Mesendoderm (in vitro differentiated cells): ENCODE results near the gene MYL3.

Source experiments
- DNase-seq: peaks from one replicate; pipeline ENCODE4 v3.0.0; 2013
- H2AK5ac ChIP-seq: 2 replicates; pipeline ENCODE4 v1.6.1; 2013; ENCODE audit warnings: low read length, inconsistent platforms
- H2BK120ac ChIP-seq: 2 replicates; pipeline ENCODE4 v1.6.1; 2013; ENCODE audit warnings: low read depth, mild to moderate bottlenecking, low read length, moderate library complexity, mixed read lengths
- H2BK15ac ChIP-seq: replicated peaks from 2 replicates; pipeline ENCODE4 v1.6.1; 2013; ENCODE audit warnings: low read depth, mild to moderate bottlenecking, moderate library complexity
- H2BK5ac ChIP-seq: 2 replicates; pipeline ENCODE4 v1.6.1; 2013; ENCODE audit warnings: low read length, inconsistent platforms
- H3K18ac ChIP-seq: 2 replicates; pipeline ENCODE4 v1.6.1; 2013; ENCODE audit warnings: mild to moderate bottlenecking, low read length, mixed read lengths
- H3K23ac ChIP-seq: one replicate; pipeline ENCODE4 v1.6.1; 2013; ENCODE audit warnings: low read length
- H3K27ac ChIP-seq: 2 replicates; pipeline ENCODE4 v1.5.1; 2013; ENCODE audit warnings: low read depth, mild to moderate bottlenecking, inconsistent platforms, low read length, moderate library complexity
- H3K27me3 ChIP-seq: 2 replicates; pipeline ENCODE4 v1.6.1; 2013; ENCODE audit warnings: low read length, control low read depth, mild to moderate bottlenecking, inconsistent platforms; ENCODE audit not compliant: insufficient read depth, poor library complexity
- H3K36me3 ChIP-seq: 2 replicates; pipeline ENCODE4 v1.6.1; 2013; ENCODE audit warnings: low read length, inconsistent platforms; ENCODE audit not compliant: control insufficient read depth, insufficient read depth
- H3K4ac ChIP-seq: one replicate; pipeline ENCODE4 v1.6.1; 2013; ENCODE audit warnings: low read depth, mild to moderate bottlenecking, low read length, moderate library complexity
- H3K4me1 ChIP-seq: 2 replicates; pipeline ENCODE4 v1.6.1; 2013; ENCODE audit warnings: low read depth, low read length, inconsistent platforms; ENCODE audit not compliant: control insufficient read depth
- H3K4me2 ChIP-seq: 2 replicates; pipeline ENCODE4 v1.6.1; 2013; ENCODE audit warnings: low read length
- H3K4me3 ChIP-seq: 2 replicates; pipeline ENCODE4 v1.5.1; 2013; ENCODE audit warnings: mild to moderate bottlenecking, low read length
- H3K56ac ChIP-seq: one replicate; pipeline ENCODE4 v1.6.1; 2013; ENCODE audit warnings: low read length
- H3K79me1 ChIP-seq: 2 replicates; pipeline ENCODE4 v1.6.1; 2013; ENCODE audit warnings: low read length, inconsistent platforms
- H3K79me2 ChIP-seq: 2 replicates; pipeline ENCODE4 v1.6.1; 2013; ENCODE audit warnings: mild to moderate bottlenecking, low read length; ENCODE audit not compliant: control insufficient read depth, insufficient read depth
- H3K9ac ChIP-seq: 2 replicates; pipeline ENCODE4 v1.6.1; 2013; ENCODE audit warnings: low read length, inconsistent platforms
- H4K5ac ChIP-seq: one replicate; pipeline ENCODE4 v1.6.1; 2013; ENCODE audit warnings: low read length
- H4K8ac ChIP-seq: one replicate; pipeline ENCODE4 v1.6.1; 2013; ENCODE audit warnings: low read depth, mild to moderate bottlenecking, control low read depth, low read length, moderate library complexity
- WGBS: extraction: QIAGEN DNeasy Blood & Tissue Kit; methylation state at CpG from one replicate; pipeline ENCODE4 v1.1.7; 2013; ENCODE audit warnings: low lambda C conversion rate, missing lambda C conversion rate; ENCODE audit not compliant: insufficient coverage; ENCODE audit errors: extremely low coverage; 5-methylcytosine and 5-hydroxymethylcytosine counted together

Gene MYL3

GRCh38 chr3:46898321-46899150 lies 35.3 kb upstream of the MYL3 start:
- no peaks in the 10 kb centered on the region for H3K79me1 ChIP-seq

GRCh38 chr3:46897829-46898320 lies 34.6 kb upstream of the MYL3 start:
- DNase-seq: no peak
- Histone ChIP-seq H2BK5ac (no peak overlapping the region), H4K5ac (no peak overlapping the region), H3K27ac (no peak overlapping the region), H3K4me2 (no peak overlapping the region), H4K8ac (no peak overlapping the region), H3K23ac (no peak overlapping the region), H2AK5ac (no peak overlapping the region), H3K4ac (no peak overlapping the region), H2BK120ac (no peak overlapping the region), H3K56ac (no peak overlapping the region), H2BK15ac (no peak overlapping the region), H3K9ac (no peak overlapping the region), H3K36me3 (no peaks in the 10 kb centered on the region), H3K79me1 (no peaks in the 10 kb centered on the region), H3K27me3 (no peaks in the 10 kb centered on the region), H3K18ac (no peak overlapping the region), H3K79me2 (no peaks in the 10 kb centered on the region), H3K4me3 (no peak overlapping the region), H3K4me1 (no peaks in the 10 kb centered on the region)
- no CpG with 5 or more reads among the region's 15 CpGs for WGBS

More at GRCh38 chr3:46898321-46899150, 35.3 kb upstream of the MYL3 start:
- Histone ChIP-seq H2BK120ac (no peak overlapping the region), H3K79me2 (no peaks in the 10 kb centered on the region), H3K4me2 (no peak overlapping the region), H3K4ac (no peak overlapping the region), H3K18ac (no peak overlapping the region), H4K8ac (no peak overlapping the region), H3K4me3 (no peak overlapping the region), H3K23ac (no peak overlapping the region), H3K56ac (no peak overlapping the region), H3K36me3 (no peaks in the 10 kb centered on the region), H2BK5ac (no peak overlapping the region), H2BK15ac (no peak overlapping the region), H3K4me1 (no peaks in the 10 kb centered on the region), H3K9ac (no peak overlapping the region), H2AK5ac (no peak overlapping the region), H3K27me3 (no peaks in the 10 kb centered on the region), H4K5ac (no peak overlapping the region), H3K27ac (no peak overlapping the region)
- no CpG with 5 or more reads among the region's 71 CpGs for WGBS
- DNase-seq: no peak

GRCh38 chr3:46897031-46897430 lies 33.8 kb upstream of the MYL3 start:
- H3K79me1 ChIP-seq: no peaks in the 10 kb centered on the region
- H2BK5ac ChIP-seq: no peak overlapping the region
- H3K27me3 ChIP-seq: no peaks in the 10 kb centered on the region
- H3K4me1 ChIP-seq: peaks cover under 1% of the 10 kb centered on the region
- no peak overlapping the region for H3K9ac ChIP-seq
- no peak overlapping the region for H4K5ac ChIP-seq
- H3K56ac ChIP-seq: no peak overlapping the region
- no peak for DNase-seq
- no peaks in the 10 kb centered on the region for H3K36me3 ChIP-seq
- H2AK5ac ChIP-seq: no peak overlapping the region
- H3K4ac ChIP-seq: no peak overlapping the region
- no peak overlapping the region for H3K23ac ChIP-seq
- WGBS: no CpG with 5 or more reads among the region's 2 CpGs
- H3K4me2 ChIP-seq: no peak overlapping the region
- no peak overlapping the region for H3K27ac ChIP-seq
- H2BK120ac ChIP-seq: no peak overlapping the region
- no peak overlapping the region for H4K8ac ChIP-seq
- no peak overlapping the region for H3K18ac ChIP-seq
- H3K4me3 ChIP-seq: no peak overlapping the region
- H2BK15ac ChIP-seq: no peak overlapping the region
- no peaks in the 10 kb centered on the region for H3K79me2 ChIP-seq

GRCh38 chr3:46896386-46896785 lies 33.1 kb upstream of the MYL3 start:
- Histone ChIP-seq H3K18ac (no peak overlapping the region), H3K4me1 (peaks cover 4% of the 10 kb centered on the region), H3K79me2 (no peaks in the 10 kb centered on the region), H4K8ac (no peak overlapping the region), H3K4me3 (no peak overlapping the region), H3K79me1 (peaks cover under 1% of the 10 kb centered on the region), H3K27ac (no peak overlapping the region), H2BK15ac (no peak overlapping the region), H3K4ac (no peak overlapping the region), H3K27me3 (no peaks in the 10 kb centered on the region), H3K56ac (no peak overlapping the region), H3K9ac (no peak overlapping the region), H3K36me3 (no peaks in the 10 kb centered on the region), H3K23ac (no peak overlapping the region), H3K4me2 (no peak overlapping the region), H4K5ac (no peak overlapping the region), H2AK5ac (no peak overlapping the region), H2BK120ac (no peak overlapping the region), H2BK5ac (no peak overlapping the region)
- no CpG with 5 or more reads among the region's 5 CpGs for WGBS
- no peak for DNase-seq

GRCh38 chr3:46895761-46896160 lies 32.5 kb upstream of the MYL3 start:
- no peak overlapping the region for H3K27ac ChIP-seq
- peaks cover 3% of the 10 kb centered on the region for H3K79me1 ChIP-seq
- no CpG with 5 or more reads among the region's 4 CpGs for WGBS
- H3K4me1 ChIP-seq: peaks cover 4% of the 10 kb centered on the region
- no peak overlapping the region for H3K56ac ChIP-seq
- no peak overlapping the region for H3K4me2 ChIP-seq
- H3K27me3 ChIP-seq: no peaks in the 10 kb centered on the region
- H3K4ac ChIP-seq: no peak overlapping the region
- no peak overlapping the region for H3K9ac ChIP-seq
- no peak overlapping the region for H4K8ac ChIP-seq
- H3K18ac ChIP-seq: no peak overlapping the region
- no peaks in the 10 kb centered on the region for H3K36me3 ChIP-seq
- H2BK15ac ChIP-seq: no peak overlapping the region
- no peak overlapping the region for H4K5ac ChIP-seq
- no peak overlapping the region for H2BK120ac ChIP-seq
- H3K23ac ChIP-seq: no peak overlapping the region
- no peaks in the 10 kb centered on the region for H3K79me2 ChIP-seq
- H2BK5ac ChIP-seq: no peak overlapping the region
- H3K4me3 ChIP-seq: no peak overlapping the region
- H2AK5ac ChIP-seq: no peak overlapping the region
- no peak for DNase-seq
